Fibroblast of the aortic adventitia (primary cell): ENCODE measurements around the gene GALNT1. TPM values are rescaled to one million over a fixed set of nuclear protein-coding genes. Genes with fewer than 3 reads are reported as not detected.

Experiments used
- DNase-seq: peaks from one replicate; pipeline ENCODE4 v3.0.0-alpha.2; 2010; ENCODE audit warnings: low read depth
- H3K4me3 ChIP-seq: 2 replicates; pipeline ENCODE4 v1.5.1; 2011; ENCODE audit warnings: low read depth, mild to moderate bottlenecking, control low read depth, low read length, moderate library complexity
- CTCF ChIP-seq: IDR thresholded peaks from 2 replicates; pipeline ENCODE4 v1.5.1; 2011; ENCODE audit warnings: mild to moderate bottlenecking, low read length, control low read depth, inconsistent platforms; ENCODE audit not compliant: insufficient read depth
- total RNA-seq: library from RNA; depleted of rRNA; stranded (reverse); fragments of >200 nt; gene quantifications from 2 replicates; pipeline ENCODE4 v1.2.3, GENCODE V29; 2012; ENCODE audit warnings: low replicate concordance

GALNT1 gene
- total RNA-seq, 1 donor, result 49.0 TPM

GRCh38 chr18:35584735-35585134 lies 3.2 kb downstream of the GALNT1 start:
- TF ChIP-seq CTCF, result no peak
- H3K4me3 ChIP-seq, result no peak overlapping the region
- DNase-seq, result no peak

- no peak for DNase-seq
- no peak overlapping the region for H3K4me3 ChIP-seq
- no peak for TF ChIP-seq CTCF
Measured at GRCh38 chr18:35585608-35586007, 4.1 kb downstream of the GALNT1 start.

- TF ChIP-seq CTCF, result no peak
- DNase-seq, result no peak
- no peak overlapping the region for H3K4me3 ChIP-seq
Measured at GRCh38 chr18:35588122-35588521, 6.6 kb downstream of the GALNT1 start.

GRCh38 chr18:35588995-35589394 lies 7.5 kb downstream of the GALNT1 start:
- no peak for TF ChIP-seq CTCF
- DNase-seq, result no peak
- no peak overlapping the region for H3K4me3 ChIP-seq

- no peak for TF ChIP-seq CTCF
- no peak for DNase-seq
- H3K4me3 ChIP-seq, result no peak overlapping the region
Measured at GRCh38 chr18:35589546-35589945, 8.0 kb downstream of the GALNT1 start.

GRCh38 chr18:35590935-35591334 lies 9.4 kb downstream of the GALNT1 start:
- TF ChIP-seq CTCF, result no peak
- no peak for DNase-seq

GRCh38 chr18:35592298-35592697 lies 10.8 kb downstream of the GALNT1 start:
- no peak for DNase-seq
- TF ChIP-seq CTCF, result no peak

More at GRCh38 chr18:35590935-35591334, 9.4 kb downstream of the GALNT1 start:
- H3K4me3 ChIP-seq, result no peak overlapping the region

More at GRCh38 chr18:35592298-35592697, 10.8 kb downstream of the GALNT1 start:
- H3K4me3 ChIP-seq, result no peak overlapping the region
